Lower leg skin (tissue), 4 donors: Measurements from ENCODE around the gene CCNJL. TPM values are rescaled to one million over a fixed set of nuclear protein-coding genes. Genes with fewer than 3 reads are reported as not detected.

Experiments
- DNase-seq, 2 donors: peaks; one replicate each; pipeline ENCODE4 v3.0.0-alpha.2; 2019; ENCODE audit warnings: low spot score in 2 of 2
- H3K4me3 ChIP-seq: fragments of 200-600 bp; sonication (generic); 2 replicates; pipeline ENCODE4 v1.5.1; 2017; ENCODE audit warnings: mild to moderate bottlenecking, low read depth; ENCODE audit not compliant: poor library complexity, severe bottlenecking
- CTCF ChIP-seq, 3 donors: fragments of 450-650 bp; IDR thresholded peaks; one replicate each; pipeline ENCODE4 v1.5.1; 2016; ENCODE audit warnings: antibody characterized with exemption in 3 of 3, mild to moderate bottlenecking in 3 of 3, moderate library complexity in 2 of 3
- POLR2A ChIP-seq, 2 donors: fragments of 450-650 bp; IDR thresholded peaks; one replicate each; pipeline ENCODE4 v1.6.1; 2016 to 2017; ENCODE audit warnings: antibody characterized with exemption in 2 of 2, mild to moderate bottlenecking in 1 of 2, moderate library complexity in 1 of 2
- WGBS, 2 donors: methylation state at CpG; one replicate each; pipeline ENCODE4 v1.1.5; 2018; 5-methylcytosine and 5-hydroxymethylcytosine counted together
- intact Hi-C: fragments of 100-400 bp; cut with DNase I; formaldehyde crosslinking; loops from one replicate; pipeline ENCODE4 v1.15.0; 2023; ENCODE audit warnings: low total_unique reads
- total RNA-seq, 4 donors: library from RNA; depleted of rRNA; stranded (reverse); fragments of >200 nt; gene quantifications; one replicate each; pipeline ENCODE4 v1.1.0, GENCODE V29; 2016

CCNJL gene
- total RNA-seq, 4 donors from 2014 or later, result 0.08 to 0.34 (median 0.22) TPM

DNA sequence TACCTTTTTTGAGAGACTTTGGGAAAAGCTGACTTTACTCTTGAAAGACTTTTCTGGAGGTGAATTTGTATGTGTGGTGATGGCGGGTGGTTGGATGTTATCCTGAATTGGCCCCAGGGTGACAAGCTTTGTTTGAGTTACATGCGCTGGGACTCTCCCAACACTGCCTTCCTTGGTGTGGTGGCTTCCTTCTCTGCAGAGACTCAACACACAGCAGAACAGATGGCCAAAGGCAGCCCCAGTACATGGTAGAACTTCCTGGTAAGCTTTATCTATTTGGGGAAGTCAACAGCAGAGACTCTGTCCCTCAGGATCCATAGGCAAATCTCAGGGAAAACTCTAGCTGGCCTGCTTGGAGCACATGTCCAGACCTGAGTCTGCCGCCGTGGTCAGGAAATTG lies 39.9 kb upstream of the CCNJL start:
- 88 to 89% methylated on average over 4 of the region's 4 CpGs for WGBS, 2 donors
- DNase-seq, result no peak
- no peak for TF ChIP-seq CTCF (IDR thresholded peaks at IDR 0.05)
- TF ChIP-seq POLR2A (IDR thresholded peaks at IDR 0.05), result no peak
- intact Hi-C loops, result no loop called here
- no peak overlapping the region for H3K4me3 ChIP-seq

DNA sequence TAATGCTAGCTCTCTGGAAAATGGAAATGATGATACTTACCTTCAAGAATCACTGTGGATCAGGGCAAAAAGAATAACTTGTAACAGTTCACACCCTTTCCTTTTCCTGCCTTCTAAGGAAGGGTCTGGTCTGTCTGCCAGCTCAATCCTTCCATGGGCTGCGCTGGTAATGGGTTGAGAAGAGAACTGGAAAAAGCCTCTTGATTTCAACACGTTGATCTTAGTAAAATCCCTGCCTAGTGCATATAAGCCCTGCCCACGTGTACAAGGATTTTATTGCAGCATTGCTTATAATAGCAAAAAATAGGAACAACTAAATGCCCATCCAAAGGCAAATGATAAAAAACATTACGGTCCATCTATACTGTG lies 37.6 kb upstream of the CCNJL start:
- 71 to 72% methylated on average over 4 of the region's 4 CpGs for WGBS, 2 donors
- no peak for DNase-seq
- intact Hi-C loops, result no loop called here
- no peak overlapping the region for H3K4me3 ChIP-seq
- TF ChIP-seq CTCF (IDR thresholded peaks at IDR 0.05), result no peak
- TF ChIP-seq POLR2A (IDR thresholded peaks at IDR 0.05), result no peak

DNA sequence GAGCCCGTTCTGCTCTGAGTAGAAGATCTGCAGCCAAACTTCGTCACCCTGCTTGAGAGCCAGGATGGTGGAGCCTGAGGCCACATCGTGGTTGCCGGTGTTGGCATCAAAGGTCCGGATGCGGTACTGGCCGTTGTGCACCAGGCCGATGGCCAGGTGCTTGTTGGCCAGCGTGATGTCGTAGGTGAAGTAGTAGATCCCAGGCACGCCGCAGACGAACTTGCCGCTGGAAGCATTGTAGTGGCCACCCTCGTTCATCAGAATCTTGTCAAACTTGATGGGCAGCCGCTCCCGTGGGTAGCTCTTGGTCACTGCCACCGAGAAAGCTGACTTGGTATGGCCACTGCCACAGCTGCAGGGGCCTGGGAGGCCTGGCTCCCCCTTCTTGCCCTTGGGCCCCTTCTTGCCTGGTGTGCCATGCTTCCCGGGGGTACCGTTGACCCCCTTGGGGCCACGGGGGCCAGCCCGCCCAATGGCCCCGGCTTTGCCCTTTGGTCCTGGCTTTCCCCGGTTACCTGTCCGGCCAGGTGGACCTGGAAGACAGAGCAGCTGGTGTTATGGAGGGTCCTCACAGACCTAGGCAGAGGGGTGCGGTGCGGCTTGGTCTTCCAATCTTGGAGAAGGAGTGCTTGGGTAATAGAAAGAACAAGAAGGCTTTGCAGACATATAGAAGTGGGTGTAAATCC lies 37.0 kb upstream of the CCNJL start:
- TF ChIP-seq POLR2A (IDR thresholded peaks at IDR 0.05), result no peak
- no peak for TF ChIP-seq CTCF (IDR thresholded peaks at IDR 0.05)
- no peak overlapping the region for H3K4me3 ChIP-seq
- no peak for DNase-seq
- WGBS, 2 donors, result 93 to 96% methylated on average over 23 to 27 of the region's 27 CpGs
- intact Hi-C loops, result no loop called here

DNA sequence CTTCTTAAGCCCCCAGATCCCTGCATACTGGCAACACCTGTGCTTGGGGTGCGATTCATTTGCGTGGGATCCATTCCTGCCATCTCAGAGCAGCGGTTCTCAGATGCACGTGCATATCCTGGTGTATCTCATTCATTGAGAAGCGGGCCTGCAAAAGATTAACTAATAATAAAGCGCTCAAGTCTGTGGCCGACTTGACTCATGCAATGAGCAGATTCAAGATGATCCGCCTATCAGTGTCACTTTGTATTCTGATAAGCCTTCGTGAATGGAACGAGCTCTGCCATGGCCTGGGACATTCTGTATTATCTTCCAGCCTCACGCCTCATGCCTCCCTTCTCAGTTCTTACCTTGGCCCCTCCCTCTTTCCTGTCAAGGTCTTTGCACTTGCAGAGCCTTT lies 35.7 kb upstream of the CCNJL start:
- intact Hi-C loops, result no loop called here
- 82 to 87% methylated on average over 11 of the region's 11 CpGs for WGBS, 2 donors
- DNase-seq, result no peak
- no peak for TF ChIP-seq POLR2A (IDR thresholded peaks at IDR 0.05)
- TF ChIP-seq CTCF (IDR thresholded peaks at IDR 0.05), result no peak
- H3K4me3 ChIP-seq, result no peak overlapping the region

DNA sequence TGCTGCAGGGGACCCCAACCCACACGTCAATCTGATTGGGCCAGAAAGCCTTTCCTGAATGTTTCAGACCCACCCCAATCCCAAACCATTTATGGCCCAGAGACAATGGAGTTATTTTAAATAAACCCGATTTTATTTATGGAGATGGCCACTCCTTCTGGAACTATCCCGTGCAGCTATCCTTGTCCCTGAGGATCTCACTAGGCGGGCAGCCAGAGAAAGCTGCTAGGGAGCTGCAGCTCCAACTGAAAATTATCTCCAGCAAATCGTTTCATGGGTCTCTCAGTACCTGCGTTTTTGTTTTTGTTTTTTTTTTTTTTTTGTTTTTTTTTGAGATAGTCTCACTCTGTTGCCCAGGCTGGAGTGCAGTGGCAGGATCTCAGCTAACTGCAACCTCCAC lies 35.1 kb upstream of the CCNJL start:
- 47 to 58% methylated on average over 6 of the region's 6 CpGs for WGBS, 2 donors
- TF ChIP-seq CTCF (IDR thresholded peaks at IDR 0.05) (no peak), POLR2A (IDR thresholded peaks at IDR 0.05) (no peak)
- intact Hi-C loops, result no loop called here
- DNase-seq, result no peak
- no peak overlapping the region for H3K4me3 ChIP-seq

GRCh38 chr5:160342413-160342941 lies 30.1 kb upstream of the CCNJL start:
- 61 to 65% methylated on average over 4 of the region's 4 CpGs for WGBS, 2 donors
- TF ChIP-seq POLR2A (IDR thresholded peaks at IDR 0.05) (no peak), CTCF (IDR thresholded peaks at IDR 0.05) (no peak)
- no peak for DNase-seq
- intact Hi-C loops, result no loop called here
- H3K4me3 ChIP-seq, result no peak overlapping the region
